ENCODE data around the gene CLGN.

DNA sequence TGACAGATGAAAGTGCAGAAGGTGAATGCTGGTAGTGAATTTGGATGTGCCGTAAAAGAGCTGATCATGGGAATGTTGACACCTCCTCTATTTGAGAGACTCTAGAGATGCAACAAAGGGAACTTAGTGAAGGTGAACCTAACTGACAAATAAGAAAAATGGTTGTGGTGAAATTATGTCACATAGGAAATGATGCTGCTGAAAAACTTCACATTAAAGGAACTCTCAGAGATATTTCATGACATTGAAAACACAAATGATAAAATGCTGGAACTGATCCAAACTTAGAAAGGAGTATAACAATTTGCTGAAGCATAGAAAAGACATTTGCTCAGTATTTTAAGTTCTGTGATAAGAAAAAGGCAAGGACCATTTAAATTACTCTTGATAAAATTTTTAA is 38.7 kb upstream of the CLGN start:
- no peak for TF ChIP-seq POLR2A (IDR thresholded peaks at IDR 0.05)
- TF ChIP-seq, protein P1, sequence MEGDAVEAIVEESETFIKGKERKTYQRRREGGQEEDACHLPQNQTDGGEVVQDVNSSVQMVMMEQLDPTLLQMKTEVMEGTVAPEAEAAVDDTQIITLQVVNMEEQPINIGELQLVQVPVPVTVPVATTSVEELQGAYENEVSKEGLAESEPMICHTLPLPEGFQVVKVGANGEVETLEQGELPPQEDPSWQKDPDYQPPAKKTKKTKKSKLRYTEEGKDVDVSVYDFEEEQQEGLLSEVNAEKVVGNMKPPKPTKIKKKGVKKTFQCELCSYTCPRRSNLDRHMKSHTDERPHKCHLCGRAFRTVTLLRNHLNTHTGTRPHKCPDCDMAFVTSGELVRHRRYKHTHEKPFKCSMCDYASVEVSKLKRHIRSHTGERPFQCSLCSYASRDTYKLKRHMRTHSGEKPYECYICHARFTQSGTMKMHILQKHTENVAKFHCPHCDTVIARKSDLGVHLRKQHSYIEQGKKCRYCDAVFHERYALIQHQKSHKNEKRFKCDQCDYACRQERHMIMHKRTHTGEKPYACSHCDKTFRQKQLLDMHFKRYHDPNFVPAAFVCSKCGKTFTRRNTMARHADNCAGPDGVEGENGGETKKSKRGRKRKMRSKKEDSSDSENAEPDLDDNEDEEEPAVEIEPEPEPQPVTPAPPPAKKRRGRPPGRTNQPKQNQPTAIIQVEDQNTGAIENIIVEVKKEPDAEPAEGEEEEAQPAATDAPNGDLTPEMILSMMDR (IDR thresholded peaks at IDR 0.05) = no peak
